GM18499 (cell line): ENCODE measurements around the gene ZNRF4.
"Not testable (repeated sequence)": the region's sequence is repeated elsewhere in the genome, so short reads cannot be mapped to it uniquely, and the experiment has no call there.

Experiments used
- ATAC-seq: cut with Tn5 transposase; IDR thresholded peaks from one replicate; pipeline ENCODE4 v1.9.1; 2021; ENCODE audit warnings: moderate number of reproducible peaks; ENCODE audit not compliant: insufficient read depth, unreplicated experiment

The ZNRF4 gene

DNA sequence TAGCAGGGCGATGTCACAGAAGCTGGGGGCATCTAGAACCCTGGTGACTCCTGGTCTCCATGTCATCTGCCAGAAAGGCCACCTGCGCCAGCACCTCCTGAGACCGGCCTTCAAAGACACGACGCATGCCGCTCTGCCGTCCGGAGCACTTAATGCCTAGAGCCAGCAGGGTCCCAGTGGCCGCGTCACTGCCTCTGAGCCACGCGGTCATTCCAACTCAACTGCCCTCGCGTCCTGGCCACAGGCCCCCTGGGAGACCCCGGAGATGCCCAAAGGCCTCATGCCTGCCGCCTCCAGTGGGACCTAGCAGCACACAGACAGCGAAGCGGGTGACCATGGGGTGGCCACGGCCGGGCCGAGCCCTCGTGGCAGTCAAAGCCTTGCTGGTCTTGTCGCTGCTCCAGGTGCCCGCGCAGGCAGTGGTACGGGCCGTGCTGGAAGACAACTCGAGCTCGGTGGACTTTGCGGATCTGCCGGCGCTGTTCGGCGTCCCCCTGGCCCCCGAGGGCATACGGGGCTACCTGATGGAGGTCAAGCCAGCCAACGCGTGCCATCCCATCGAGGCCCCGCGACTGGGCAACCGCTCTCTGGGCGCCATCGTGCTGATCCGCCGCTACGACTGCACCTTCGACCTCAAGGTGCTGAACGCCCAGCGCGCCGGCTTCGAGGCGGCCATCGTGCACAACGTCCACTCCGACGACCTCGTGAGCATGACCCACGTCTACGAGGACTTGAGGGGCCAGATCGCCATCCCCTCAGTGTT, at the start of gene ZNRF4:
ZNRF4 (plus strand) TSS at position 51 of the 763 bp plus-strand sequence; CDS start at position 126, 75 bp downstream.
- ATAC-seq: no peak

DNA sequence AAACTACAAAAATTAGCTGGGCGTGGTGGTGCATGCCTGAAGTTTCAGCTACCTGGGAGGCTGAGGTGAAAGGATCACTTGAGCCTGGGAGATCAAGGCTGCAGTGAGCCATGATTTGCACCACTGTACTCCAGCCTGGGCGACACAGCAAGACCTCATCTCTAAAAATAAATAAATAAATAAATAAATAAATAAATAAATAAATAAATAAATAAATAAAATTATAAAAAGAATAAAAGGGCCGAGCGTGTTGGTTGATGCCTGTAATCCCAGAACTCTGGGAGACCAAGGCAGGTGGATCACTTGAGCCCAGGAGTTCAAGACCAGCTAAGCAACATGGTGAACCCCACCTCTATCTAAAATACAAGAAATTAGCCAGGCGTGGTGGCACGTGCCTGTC, 49.0 kb upstream of the ZNRF4 start:
- not testable (repeated sequence) for ATAC-seq

GRCh38 chr19:5406816-5407215, 48.4 kb upstream of the ZNRF4 start:
- ATAC-seq: no peak

DNA sequence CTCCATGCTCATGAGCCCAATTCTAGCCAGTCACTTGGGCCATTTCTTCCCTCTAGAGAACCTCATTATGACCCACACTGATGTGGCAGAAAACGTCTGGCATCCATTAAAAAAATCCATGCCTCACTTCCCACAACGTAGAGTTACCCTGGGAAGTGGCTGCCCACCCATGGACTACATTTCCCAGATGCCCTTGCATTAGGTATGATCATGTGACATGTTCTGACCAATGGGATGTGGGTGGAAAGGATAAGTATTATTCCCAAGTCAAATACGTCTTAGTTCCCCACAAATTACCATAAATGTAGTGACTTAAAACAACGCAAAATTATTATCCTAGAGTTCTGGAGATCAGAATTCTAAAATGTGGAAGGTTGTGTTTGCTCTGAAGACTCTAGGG, 47.9 kb upstream of the ZNRF4 start:
- no peak for ATAC-seq

DNA sequence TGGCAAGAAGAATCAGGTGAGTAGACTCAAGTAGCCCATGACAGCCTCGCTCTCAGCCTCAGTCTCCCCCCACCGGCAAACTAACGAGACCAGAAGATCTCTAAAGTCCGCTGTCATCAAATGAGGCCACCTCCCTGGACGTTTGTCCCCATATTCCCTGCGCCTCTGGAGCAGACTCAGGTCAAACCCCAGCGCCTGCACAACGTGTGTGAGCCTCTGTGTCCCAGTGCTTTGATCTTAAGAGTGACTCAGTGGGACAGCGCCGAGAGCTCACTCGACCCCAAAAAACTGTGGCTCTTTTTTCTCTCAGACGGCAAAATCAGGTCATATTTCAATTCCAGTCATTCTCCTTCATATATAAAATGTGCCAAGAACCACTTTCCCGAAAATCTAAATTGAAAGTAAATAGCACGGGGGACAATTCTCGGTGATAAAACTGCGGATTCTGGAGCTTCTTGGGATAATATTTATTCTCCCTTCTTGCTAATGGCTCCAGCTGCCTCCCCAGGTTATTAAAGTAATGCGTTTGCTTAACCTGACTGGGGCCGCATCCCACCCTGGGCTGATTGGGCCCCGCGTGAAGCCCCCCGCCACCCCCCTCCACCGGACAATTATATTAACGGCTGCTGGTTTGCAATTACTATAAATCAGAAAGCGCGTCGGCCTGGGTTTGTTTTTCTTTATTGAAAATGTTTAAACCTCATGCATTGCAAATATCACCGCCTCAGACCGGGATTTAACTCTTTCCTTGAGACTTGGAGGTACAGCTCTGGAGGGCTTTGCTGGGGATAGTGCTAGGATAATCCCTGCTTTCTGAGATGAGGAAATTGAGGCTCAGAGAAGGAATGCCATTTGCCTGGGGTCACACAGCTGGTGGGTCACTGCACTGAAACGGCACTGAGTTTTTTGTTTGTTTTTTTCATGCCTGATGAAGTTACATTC, 37.5 kb upstream of the ZNRF4 start:
- no peak for ATAC-seq

GRCh38 chr19:5418677-5419076, 36.5 kb upstream of the ZNRF4 start:
- ATAC-seq: no peak

- ATAC-seq: no peak
Measured at GRCh38 chr19:5420953-5421352, 34.3 kb upstream of the ZNRF4 start.

- ATAC-seq: no peak
Measured at GRCh38 chr19:5423567-5424125, 31.6 kb upstream of the ZNRF4 start.

GRCh38 chr19:5424192-5424973, 30.8 kb upstream of the ZNRF4 start:
- no peak for ATAC-seq

GRCh38 chr19:5425260-5425659, 30.0 kb upstream of the ZNRF4 start:
- no peak for ATAC-seq

DNA sequence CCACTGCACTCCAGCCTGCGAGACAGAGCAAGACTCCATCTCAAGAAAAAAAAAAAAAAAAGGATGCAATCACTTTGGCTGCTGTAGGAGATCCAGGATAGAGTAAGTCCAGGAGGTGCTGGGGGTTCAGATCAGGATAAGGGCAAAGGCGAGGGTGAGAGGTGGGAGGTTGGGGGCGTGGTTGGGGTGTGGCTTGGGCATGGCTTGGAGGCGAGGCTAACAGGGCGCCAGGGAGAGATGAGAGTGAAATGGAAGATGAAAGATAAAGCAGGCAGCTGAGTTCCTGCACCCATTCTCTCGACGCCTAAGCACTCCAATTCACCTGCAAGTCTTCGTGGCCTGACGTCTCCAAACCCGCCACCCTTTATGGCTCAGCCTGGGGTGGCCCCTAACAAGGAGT, 25.0 kb upstream of the ZNRF4 start:
- no peak for ATAC-seq

DNA sequence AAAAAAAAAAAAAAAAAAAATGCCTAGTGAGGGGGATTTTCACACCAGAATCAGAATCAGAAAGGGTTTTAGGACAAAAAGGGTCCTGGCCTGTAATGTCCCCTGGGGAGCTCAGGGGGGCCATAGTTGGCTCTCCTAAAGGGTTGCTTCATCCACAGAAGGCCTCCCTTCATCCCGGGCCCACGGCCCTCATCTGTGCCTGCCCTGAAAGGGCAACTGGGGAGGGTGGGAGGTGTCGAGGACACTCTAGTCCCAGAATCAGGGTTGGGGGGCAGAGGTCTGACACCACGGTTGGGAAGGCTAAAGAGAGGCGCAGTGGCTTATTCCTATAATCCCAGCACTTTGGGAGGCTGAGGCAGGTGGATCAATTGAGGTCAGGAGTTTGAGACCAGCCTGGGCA, 22.5 kb upstream of the ZNRF4 start:
- ATAC-seq: no peak

DNA sequence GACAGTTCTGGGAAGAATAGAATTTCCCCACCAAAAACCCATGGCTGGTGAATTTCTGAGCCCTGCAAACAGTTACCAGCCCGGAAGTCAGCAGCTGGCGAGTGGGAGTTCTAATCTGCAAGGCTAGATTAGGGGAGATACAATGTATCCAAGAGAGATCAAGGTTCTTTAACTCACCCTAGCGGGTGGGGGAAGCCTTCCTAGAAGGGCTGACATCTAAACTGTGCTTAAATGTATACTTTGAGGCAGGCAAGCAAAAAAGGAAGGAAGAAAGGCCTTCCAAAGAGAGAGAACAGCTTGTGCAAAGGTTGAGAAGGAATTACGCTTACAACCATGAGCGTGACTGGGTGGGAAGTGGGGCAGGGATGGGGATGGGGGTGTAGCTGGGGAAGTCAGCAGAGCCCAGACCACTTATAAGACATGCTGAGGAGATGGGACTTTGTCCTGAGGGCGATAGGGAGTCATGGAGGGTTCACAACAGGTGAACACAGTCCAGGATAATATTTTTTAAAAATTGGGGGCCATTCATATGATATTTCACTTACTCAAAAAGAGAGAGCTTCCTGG, 20.8 kb upstream of the ZNRF4 start:
- no peak for ATAC-seq

DNA sequence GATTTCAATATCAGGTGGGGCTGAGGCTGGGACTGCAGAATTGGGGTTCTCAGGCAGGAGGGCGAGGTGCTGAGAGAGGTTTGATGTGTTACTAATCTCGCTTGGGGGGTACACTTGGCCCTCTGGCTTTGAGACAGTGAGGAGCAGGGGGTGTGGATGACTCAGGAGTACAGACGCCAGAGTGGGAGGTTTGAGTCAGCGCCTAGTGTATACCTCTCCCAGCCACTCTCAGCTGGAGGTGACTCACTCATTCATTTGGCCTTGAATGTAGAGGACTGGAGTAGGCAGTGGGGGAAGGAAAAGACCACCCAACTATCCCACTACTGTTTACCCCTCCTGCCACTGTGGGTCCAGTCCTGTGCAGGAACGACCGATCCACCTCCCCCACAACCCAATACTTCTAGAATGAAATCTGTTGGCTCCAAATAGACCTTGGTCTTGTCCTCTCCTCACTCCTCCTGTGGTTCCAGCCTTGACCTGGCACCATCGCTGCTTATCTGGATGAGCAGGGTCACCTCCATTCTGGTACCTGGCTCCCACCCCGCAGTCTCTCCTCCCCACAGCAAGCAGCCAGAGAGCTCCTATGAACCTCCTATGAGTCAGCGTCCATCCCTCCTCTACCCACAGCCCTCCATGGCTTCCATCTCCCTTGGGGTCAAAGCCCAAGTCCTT, 20.1 kb upstream of the ZNRF4 start:
- no peak for ATAC-seq

GRCh38 chr19:5435642-5436017, 19.6 kb upstream of the ZNRF4 start:
- ATAC-seq: no peak

- ATAC-seq: no peak
Measured at GRCh38 chr19:5436106-5436947, 18.9 kb upstream of the ZNRF4 start.

DNA sequence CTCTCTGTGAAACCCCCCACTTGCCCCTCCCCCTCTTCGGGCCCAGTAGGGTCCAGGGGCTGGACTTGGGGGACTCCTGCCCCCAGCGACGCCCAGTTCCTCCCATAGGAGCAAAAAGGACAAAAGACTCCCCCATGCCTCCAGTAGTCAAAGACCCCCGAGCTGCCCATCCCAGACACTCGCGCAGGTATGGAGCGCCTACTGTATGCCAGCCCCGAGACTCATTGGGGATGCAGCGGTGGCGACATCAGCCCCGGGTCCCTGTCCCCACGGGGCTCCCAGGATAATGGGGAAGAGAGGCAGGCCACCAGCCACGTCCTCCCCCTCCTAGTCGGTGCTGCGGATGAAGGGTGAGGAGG, 18.3 kb upstream of the ZNRF4 start:
- no peak for ATAC-seq

- ATAC-seq: not testable (repeated sequence)
Measured at GRCh38 chr19:5438756-5439155, 16.5 kb upstream of the ZNRF4 start.

DNA sequence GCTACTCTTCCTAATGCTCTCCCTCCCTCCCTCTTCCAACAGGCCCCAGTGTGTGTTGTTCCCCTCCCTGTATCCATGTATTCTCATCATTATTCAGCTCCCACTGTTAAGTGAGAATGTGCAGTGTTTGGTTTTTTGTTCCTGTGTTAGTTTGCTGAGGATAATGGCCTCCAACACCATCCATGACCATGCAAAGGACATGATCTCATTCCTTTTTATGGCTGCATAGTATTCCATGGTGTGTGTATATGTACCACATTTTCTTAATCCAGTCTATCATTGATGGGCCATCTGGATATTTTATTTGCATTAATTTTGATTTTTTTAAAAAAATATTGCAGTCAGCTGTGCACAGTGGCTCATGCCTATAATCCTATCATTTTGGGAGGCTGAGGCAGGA, 15.8 kb upstream of the ZNRF4 start:
- ATAC-seq: no peak
